HG03095 (cell line): ENCODE measurements around the gene THY1.
"Not testable (repeated sequence)": the region's sequence is repeated elsewhere in the genome, so short reads cannot be mapped to it uniquely, and the experiment has no call there.

Source experiments
- ATAC-seq: cut with Tn5 transposase; IDR thresholded peaks from one replicate; pipeline ENCODE4 v1.9.1; 2021; ENCODE audit warnings: moderate library complexity; ENCODE audit not compliant: unreplicated experiment

Gene THY1

DNA sequence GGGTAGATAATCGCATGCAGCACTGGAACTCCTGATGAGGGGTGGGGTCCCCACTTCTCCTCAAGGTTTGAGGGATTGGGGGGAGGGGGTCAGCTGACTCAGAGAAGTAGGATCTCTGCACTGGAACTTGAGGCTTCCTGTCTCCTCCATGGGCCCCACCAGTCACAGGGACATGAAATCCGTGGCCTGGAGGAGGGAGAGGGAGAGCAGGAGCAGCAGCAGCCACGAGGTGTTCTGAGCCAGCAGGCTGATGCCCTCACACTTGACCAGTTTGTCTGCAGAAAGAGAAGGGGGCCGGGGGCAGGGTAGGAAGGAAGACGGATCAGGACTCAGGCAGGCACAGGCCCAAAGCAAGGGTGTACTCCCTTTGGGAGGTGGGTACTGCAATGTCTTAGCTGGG, 3.7 kb downstream of the THY1 start:
- ATAC-seq: no peak

DNA sequence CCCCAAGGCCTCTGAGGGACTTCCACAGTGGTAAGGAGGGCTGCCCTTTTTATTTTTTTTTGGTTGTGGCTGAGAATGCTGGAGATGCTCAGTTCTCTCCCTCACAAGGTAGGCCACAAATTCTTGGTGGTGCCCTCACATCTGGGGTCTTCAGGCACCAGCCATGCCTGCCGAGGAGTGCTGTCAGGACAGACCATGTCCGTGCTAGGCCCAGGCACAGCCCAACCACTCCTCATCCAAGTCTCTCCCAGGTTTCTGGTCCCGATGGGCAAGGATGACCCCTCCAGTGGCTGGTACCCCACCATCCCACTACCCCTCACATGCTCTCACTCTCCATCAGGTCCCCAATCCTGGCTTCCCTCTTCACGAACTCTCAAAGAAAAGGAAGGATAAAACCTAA, 4.2 kb downstream of the THY1 start:
- no peak for ATAC-seq

DNA sequence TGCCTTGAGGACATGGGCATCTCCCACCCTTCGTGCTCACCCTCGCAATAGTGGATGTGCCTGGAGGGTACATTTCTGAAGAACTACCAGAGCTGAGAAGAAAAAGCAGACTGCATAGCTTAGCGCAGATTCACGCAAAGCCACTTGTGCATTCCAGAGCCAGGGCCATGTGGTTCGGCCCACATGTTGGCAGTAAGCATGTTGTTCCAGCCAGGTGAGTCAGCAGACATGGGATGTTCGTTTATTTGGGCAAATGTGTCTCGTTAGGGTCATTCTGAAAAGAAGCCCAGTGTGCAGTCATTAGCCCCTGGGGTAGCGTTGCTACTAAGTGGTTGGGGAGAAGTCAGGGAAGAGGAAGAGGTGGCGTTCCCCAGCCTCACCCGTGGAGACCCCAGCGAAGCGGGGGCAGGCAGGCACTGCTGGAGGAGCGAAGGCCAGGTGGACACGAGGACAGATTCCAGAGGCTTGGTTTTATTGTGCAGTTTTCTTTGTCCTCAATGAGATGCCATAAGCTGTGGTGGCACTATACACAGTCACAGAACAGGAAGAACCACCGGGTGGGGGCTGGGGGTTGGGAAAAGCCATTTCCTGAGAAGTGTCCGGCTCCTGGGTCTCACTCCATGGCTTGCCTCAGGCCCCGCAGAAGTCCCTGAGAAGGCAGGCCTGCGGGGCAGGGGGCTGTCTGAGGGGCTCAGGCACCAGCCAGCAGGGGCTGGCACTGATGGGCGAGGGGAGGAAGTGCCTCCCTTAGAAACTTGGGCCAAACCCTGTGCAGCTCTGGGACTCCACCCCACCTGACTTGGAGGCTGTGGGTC, 5.0 kb downstream of the THY1 start:
- no peak for ATAC-seq

DNA sequence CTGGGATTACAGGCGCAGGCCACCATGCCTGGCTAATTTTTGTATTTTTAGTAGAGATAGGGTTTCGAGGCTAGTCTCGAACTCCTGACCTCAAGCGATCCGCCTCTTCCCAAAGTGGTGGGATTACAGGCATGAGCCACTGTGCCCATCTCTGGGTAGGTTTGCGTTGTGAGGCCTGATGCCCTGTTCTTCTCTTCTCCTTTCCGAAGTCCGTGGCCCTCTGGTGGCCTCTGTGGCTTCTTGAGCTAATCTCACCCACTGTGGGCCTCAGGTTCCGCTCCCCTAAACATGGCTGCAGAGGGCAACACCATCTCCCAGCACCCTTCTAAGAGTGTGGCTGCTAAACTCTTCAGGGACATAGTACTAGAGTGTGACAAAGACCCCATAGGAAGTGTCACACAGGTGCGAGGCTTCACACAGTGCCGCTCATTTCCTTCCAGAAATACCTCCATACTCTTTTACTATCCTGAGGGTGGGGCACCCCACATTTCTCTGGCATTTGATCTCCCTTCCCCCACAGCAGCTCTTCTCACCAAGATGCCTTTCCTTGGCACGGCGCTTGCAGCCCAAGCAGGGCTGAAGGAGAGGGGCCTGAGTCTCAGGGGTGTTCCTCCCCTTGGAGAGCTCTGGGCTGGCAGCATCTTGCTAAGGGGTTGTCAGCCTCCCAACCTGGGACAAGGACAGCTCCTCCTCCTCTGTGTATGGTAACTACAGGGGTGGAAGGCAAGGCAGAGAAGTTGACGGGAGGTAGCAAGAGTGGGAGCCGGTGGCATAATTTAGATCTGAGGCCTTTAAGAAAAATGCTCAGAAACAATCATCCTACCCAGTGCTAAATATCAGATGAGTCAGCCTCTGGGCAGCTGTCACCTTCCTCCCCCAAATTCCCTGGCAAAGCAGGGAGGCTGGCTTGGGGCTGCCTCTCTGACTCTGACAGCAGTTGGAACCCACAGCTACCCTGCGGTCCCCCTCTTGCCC, 6.1 kb downstream of the THY1 start:
- ATAC-seq: no peak

DNA sequence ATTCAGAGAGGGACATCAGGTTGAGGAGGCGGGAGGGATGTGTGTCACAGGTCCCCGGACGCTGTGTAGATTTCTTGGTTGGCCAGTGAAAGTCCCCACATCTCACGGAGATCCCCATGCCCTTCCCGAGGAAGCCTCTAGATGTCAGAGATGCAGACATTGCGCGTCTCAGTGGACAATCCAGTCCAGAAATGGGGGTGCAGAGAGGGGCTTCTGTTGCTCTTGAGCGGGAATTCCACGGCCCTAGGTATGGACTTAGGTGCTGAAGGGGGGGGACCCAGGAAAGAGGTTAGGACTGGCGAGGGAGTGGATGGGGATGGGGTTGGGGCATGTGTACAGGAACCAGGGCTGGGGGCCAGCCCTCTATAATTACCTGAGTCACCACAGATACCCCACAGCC, 7.0 kb downstream of the THY1 start:
- no peak for ATAC-seq

DNA sequence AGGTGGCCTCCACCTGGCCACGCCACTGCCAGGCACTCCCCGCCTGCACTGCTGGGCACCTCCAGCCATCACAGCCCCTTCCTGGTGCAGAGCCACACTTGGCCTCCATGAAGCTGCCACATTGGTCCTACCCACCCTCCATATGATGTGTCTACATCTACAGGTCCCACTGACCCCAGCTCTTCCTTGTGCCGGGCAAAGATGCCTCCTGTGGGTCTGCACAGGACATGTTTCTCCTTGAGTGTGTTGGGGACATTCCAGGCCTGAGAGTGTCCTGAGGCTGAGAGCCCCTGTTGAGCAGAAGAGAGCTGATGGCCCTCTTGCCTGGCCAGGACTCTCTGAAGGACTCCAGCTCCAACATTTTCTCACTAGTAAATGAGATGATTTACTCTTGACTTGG, 7.5 kb downstream of the THY1 start:
- no peak for ATAC-seq

DNA sequence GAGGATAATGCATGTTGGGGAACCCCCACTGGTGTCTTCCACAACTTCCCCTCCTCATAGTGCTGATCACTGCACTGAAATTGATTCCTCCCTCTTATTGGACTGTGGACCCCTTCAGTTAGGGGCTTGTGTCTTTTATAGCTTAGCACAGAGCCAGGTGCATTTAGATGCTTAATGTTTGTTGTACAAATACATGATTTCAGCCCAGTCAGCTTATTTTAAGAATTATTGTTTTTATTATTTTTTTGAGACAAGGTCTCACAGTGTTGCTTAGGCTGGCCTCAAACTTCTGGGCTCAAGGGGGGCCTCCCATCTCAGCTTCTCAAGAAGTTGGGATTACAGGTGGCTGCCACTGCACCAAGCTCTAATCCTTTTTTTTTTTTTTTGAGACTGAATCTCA, 8.2 kb downstream of the THY1 start:
- ATAC-seq: no peak

DNA sequence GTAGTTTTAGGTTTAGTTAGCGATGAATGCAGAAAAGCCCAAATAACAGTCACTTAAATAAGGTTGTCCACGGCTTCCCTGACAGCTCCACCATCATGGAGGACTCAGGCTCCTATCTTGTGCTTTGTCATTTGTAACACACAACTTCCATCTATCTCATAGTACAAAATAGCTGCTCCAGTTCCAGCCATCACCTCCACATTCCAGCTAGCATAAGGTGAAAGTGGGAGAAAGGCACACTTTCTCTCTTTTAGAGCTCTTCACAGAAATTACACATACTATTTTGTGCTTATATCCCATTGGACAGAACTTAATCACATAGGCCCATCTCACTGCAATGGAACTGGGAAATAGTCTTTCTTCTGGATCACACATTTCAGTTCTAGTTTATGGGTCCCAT, 8.7 kb downstream of the THY1 start:
- no peak for ATAC-seq

DNA sequence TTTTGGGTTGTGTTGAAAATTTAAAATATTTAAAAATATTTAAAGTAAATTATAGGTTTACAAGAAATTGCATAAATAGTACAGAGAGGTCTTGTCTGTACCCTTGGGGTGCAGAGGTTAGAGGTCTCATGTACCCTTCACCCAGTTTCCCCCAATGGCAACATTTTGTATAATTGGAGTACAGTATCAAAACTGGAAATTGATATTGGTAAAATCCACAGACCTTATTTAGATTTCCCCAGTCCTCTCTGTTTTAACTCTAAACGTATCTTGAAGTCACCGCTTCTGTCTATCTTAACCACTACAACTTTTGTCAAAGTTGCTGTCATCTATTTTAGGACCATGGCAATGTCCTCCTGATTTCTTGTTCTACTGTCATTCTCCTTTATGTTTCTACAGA, 10.9 kb downstream of the THY1 start:
- no peak for ATAC-seq

DNA sequence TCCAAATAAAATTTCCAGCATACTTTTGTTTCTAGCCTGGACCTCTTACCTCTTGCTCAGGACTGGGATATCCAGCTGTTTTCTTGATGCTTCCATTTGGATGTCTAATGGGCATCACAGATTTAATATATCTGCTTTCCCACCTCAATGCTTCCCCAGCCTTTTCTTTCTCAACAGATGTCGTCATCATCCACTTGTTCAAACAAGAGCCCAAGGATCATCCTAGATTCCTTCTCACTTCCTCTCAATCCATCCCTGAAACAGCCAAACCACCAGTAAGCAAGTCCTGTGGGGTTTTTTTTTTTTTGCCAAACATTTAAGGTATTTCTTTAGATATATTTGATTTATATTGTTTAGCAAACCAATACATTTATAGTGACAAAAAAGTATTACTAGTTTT, 12.5 kb downstream of the THY1 start:
- ATAC-seq: no peak

DNA sequence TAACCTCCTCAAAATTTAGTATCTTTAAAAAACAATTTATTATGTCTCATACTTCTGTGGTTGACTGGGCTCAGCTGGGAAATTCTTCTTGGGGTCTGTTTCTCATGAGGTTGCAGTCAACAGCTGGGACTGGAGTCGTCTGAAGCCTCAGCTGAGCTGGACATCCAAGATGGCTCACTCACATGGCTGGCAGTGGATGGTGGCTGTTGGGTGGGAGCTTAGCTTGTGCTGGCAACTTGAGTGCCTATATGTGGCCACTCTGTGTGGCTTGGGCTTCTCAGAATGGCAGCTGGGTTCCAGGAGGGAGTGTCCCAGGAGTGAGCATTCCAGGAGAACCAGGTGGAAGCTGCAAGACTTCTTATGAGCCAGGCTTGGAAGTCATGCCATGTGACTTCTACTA, 13.2 kb downstream of the THY1 start:
- no peak for ATAC-seq

DNA sequence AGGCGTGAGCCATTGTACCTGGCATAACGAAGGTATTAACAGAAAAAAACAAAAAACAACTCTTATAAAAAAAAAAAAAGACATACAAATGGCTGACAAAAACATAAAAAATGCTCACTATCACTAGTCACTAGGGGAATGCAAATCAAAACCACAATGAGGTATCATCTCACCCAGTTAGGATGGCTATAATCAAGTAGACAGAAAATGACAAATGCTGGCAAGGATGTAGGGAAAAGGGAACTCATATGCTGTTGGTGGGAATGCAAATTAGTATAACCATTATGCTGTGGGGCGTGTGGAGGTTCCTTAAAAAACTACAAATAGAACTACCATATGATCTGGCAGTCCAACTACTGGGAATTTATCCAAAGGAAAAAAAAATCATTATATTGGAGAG, 17.0 kb downstream of the THY1 start:
- ATAC-seq: no peak

DNA sequence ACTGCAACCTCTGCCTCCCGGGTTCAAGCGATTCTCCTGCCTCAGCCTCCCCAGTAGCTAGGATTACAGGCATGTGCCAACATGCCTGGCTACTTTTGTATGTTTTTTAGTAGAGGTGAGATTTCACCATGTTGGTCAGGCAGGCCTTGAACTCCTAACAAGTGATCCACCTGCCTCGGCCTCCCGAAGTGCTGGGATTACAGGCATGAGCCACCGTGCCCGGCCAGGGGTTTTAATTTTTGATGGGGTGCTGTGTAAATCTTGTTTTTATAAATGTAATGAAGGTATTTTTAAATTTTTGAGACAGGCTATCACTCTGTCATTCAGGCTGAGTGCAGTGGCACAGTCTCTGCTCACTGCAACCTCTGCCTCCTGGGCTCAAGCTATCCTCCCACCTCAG, 17.5 kb downstream of the THY1 start:
- not testable (repeated sequence) for ATAC-seq

DNA sequence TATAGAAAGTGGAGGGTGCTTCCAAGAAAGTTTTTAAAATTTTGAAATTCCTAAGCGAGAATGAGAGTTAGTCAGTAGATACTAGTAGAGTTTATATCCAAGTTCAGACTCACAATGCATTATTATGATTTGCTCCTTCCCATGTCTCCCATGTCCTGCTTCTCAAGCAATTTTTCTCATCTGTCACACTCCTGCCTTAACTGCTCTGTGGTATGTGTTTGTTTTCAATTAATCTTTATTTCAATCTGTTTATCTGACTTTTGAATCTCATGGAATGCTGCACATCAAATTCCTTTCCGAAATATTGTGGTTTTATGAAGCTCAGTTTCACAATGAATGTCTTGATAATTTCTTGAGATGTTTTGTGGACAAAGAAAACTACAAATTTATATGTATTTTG, 18.1 kb downstream of the THY1 start:
- no peak for ATAC-seq

DNA sequence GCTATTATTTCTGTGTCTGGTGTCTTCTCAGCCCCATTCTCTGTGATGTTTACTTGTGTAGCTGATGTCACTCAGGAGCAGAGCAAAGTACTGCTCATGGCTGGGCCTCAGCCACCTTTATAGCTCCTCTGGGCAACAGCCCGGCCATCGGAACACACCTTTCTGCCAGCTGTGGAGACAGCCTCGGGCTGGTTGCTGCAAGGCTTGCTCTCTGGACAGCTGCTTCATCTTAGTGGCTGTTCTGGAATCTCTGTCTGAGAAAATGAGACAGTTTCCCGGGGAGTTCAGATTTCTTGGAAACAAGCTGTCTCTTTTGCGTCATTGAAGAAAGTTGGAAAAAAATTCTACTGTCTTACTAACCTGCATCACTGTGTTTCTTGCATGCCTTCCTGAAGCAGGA, 20.0 kb downstream of the THY1 start:
- ATAC-seq: no peak

DNA sequence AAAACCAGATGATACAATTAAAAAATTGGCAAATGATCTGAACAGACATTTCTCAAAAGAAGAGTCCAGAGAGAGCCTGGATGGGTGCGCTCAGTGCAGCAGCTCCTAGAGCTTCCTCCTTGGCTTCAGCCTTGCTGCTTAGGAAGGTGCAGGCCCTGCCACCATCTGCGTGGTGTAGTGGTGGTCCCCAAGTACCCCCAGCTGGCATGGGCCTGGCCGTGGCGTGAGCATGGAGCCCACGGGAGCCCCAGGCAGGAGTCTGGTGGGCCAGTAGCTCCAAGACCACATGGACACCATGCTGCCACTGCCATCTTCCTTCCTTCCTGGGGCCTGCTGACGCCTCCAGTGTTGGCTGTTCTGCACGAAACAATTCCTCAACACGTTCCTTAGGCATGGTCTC, 20.5 kb downstream of the THY1 start:
- no peak for ATAC-seq

DNA sequence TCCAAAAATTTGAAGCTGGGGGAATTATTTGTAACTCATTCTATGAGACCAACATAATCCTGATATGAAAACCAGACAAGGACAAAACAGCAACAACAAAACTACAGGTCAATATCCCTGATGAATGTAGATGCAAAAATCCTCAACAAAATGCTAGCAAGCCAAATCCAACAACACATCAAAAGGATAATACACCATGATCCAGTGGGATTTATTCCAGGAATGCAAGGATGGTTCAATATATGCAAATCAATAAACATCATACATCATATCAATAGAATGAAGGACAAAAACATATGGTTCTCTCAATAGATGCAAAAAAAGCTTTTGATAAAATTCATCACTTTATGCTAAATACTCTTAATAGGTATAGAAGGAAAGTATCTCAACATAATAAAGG, 22.1 kb downstream of the THY1 start:
- no peak for ATAC-seq

DNA sequence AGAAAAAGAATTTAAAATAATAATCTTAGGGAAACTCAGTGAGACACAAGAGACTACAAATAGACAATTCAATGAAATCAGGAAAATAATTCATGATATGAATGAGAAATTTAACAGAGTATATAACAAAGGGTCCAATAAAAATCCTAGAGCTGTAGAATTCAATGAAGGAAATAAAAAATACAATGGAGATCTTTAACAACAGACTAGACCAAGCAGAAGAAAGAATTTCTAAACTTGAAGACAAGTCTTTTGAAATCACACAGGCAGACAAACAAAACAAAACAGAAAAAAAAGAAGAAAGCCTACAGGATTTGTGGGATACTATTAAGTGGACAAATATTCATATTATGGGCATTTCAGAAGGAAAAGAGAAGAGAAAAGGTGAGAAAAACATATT, 25.2 kb downstream of the THY1 start:
- no peak for ATAC-seq

DNA sequence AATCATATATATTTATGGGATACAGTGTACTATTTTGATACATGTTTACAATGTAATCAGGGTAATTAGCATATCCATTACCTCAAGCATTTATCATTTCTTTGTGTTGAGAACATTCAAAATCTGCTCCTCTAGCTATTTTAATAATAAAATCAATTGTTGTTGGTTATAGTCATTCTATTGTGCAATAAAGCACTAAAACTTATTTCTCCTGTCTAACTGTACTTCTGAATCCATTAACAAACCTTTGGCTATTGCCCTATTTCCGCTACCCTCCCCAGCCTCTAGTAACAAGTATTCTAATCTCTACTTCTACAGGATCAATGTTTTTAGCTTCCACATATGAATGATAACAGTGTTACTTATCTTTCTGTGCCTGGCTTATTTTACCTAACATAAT, 26.1 kb downstream of the THY1 start:
- ATAC-seq: no peak

DNA sequence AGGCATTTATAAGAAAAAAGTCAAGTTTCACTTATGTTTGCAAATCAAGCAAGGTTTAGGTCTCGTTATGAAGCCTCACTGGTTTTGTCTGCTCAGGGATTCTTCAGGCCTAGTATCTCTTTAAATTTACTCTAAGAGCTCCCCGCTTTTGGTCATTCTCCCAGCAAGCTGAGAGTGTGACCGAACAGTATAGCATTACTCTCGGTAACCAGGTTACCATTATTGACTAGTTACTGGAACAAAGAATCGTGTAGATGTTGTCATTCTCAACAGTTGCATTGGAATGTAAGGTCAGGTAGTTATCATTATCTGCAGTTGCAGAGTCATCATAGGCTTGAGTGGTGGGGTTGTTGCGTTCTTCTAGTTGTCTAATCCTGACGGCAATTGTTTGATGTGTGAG, 31.7 kb downstream of the THY1 start:
- ATAC-seq: no peak

DNA sequence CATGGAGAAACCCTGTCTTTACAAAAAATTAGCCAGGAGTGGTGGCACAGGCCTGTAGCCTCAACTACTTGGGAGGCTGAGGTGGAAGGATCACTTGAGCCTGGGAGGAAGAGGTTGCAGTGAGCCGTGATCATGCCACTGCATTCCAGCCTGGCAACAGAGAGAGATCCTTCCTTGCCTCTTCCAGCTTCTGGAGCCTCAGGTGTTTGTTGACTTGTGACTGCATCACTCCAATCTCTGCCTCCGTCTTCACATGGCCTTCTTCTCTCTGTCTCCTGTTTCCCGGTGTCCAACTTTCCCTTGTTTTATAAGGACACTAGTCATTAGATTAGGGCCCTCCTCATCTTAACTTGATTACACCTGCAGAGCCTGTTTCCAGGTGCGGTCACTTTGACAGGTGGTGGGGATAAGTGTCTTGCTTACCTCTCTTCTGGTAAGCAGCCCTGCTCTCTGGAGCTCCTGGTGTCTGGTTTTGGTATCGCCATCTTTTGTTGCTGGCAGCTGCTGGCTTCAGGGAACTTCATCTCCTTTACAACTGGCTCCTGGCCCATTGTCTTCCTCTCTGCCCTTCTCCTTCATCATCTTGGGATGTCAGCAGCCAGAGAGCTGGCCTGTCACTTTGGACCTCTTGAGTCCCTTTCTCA, 33.2 kb downstream of the THY1 start:
- ATAC-seq: no peak

DNA sequence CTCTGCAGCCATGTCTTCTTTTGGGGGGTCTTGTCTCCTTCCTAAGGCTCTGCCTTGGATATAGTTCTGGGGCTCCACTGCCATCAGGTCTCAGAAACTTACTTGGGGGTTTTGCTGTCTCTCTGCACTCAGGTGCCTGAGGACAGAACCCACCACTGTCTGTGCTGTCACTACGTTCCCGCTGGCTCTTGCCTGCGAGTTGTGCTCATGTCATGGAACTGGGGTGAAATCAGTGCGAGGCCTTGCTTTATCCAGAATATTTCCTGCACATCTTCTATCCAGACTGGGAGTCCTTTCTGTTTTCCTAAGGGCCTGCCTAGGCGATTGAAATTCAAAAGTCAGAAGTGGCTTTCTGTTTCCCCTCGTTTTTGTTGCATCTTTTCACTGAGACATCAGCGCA, 34.9 kb downstream of the THY1 start:
- no peak for ATAC-seq
